HEK293 (cell line): ENCODE data around the gene SCRN2.

Experiments used
- BCL11A ChIP-seq: fragments of 450-650 bp; formaldehyde crosslinking; IDR thresholded peaks from 2 replicates; pipeline ENCODE4 v1.5.1; 2016; ENCODE audit warnings: low read depth, missing biosample characterization, missing genetic modification characterization
- EGR2 ChIP-seq: fragments of 450-650 bp; formaldehyde crosslinking; IDR thresholded peaks from 2 replicates; pipeline ENCODE4 v1.5.1; 2016; ENCODE audit warnings: low read depth, missing biosample characterization, missing genetic modification characterization
- IKZF3 ChIP-seq: fragments of 450-650 bp; IDR thresholded peaks from 2 replicates; pipeline ENCODE4 v1.5.0; 2018; ENCODE audit warnings: missing biosample characterization, mild to moderate bottlenecking, missing genetic modification characterization, moderate library complexity
- KLF1 ChIP-seq: fragments of 450-650 bp; formaldehyde crosslinking; IDR thresholded peaks from 2 replicates; pipeline ENCODE4 v1.5.1; 2016; ENCODE audit warnings: missing biosample characterization, missing genetic modification characterization
- PRDM1 ChIP-seq: fragments of 450-650 bp; formaldehyde crosslinking; IDR thresholded peaks from 2 replicates; pipeline ENCODE4; 2016; ENCODE audit warnings: missing biosample characterization, missing genetic modification characterization
- SP7 ChIP-seq: fragments of 450-650 bp; formaldehyde crosslinking; IDR thresholded peaks from 2 replicates; pipeline ENCODE4 v1.5.1; 2016; ENCODE audit warnings: missing biosample characterization, missing genetic modification characterization
- TRIM28 ChIP-seq: IDR thresholded peaks from 2 replicates; pipeline ENCODE4 v1.6.1; 2011; ENCODE audit warnings: low read length, control low read depth, borderline replicate concordance
- TSHZ1 ChIP-seq: fragments of 450-650 bp; formaldehyde crosslinking; IDR thresholded peaks from 2 replicates; pipeline ENCODE4 v1.5.1; 2016; ENCODE audit warnings: missing biosample characterization, missing genetic modification characterization, borderline replicate concordance
- ZBTB17 ChIP-seq: fragments of 450-650 bp; formaldehyde crosslinking; IDR thresholded peaks from 2 replicates; pipeline ENCODE4 v1.5.1; 2016; ENCODE audit warnings: missing biosample characterization, missing genetic modification characterization
- ZNF112 ChIP-seq: fragments of 450-650 bp; formaldehyde crosslinking; IDR thresholded peaks from 2 replicates; pipeline ENCODE4 v1.5.0; 2017; ENCODE audit warnings: missing biosample characterization, missing genetic modification characterization
- ZNF2 ChIP-seq: fragments of 450-650 bp; formaldehyde crosslinking; IDR thresholded peaks from 2 replicates; pipeline ENCODE4 v1.5.1; 2016; ENCODE audit warnings: missing biosample characterization, missing genetic modification characterization
- ZNF211 ChIP-seq: fragments of 450-650 bp; formaldehyde crosslinking; IDR thresholded peaks from 2 replicates; pipeline ENCODE4 v1.5.1; 2016; ENCODE audit warnings: low read depth, missing biosample characterization, missing genetic modification characterization
- ZNF221 ChIP-seq: fragments of 450-650 bp; formaldehyde crosslinking; IDR thresholded peaks from 2 replicates; pipeline ENCODE4 v1.5.1; 2017; ENCODE audit warnings: missing biosample characterization, missing genetic modification characterization, borderline replicate concordance
- ZNF223 ChIP-seq: fragments of 450-650 bp; formaldehyde crosslinking; IDR thresholded peaks from 2 replicates; pipeline ENCODE4 v1.5.1; 2016; ENCODE audit warnings: missing biosample characterization, missing genetic modification characterization
- ZNF266 ChIP-seq: fragments of 450-650 bp; formaldehyde crosslinking; IDR thresholded peaks from 2 replicates; pipeline ENCODE4 v1.5.1; 2016; ENCODE audit warnings: missing biosample characterization, missing genetic modification characterization, low read depth
- ZNF350 ChIP-seq: fragments of 450-650 bp; formaldehyde crosslinking; IDR thresholded peaks from 2 replicates; pipeline ENCODE4 v1.5.0; 2017; ENCODE audit warnings: missing biosample characterization, mild to moderate bottlenecking, missing genetic modification characterization
- ZNF366 ChIP-seq: fragments of 450-650 bp; formaldehyde crosslinking; conservative IDR thresholded peaks from 2 replicates; pipeline ENCODE4 v1.5.1; 2016; ENCODE audit warnings: missing biosample characterization, missing genetic modification characterization
- ZNF416 ChIP-seq: fragments of 450-650 bp; formaldehyde crosslinking; IDR thresholded peaks from 2 replicates; pipeline ENCODE4 v1.5.1; 2016; ENCODE audit warnings: missing biosample characterization, missing genetic modification characterization
- ZNF473 ChIP-seq: fragments of 450-650 bp; formaldehyde crosslinking; IDR thresholded peaks from 2 replicates; pipeline ENCODE4 v1.5.1; 2017; ENCODE audit warnings: missing biosample characterization, missing genetic modification characterization
- ZNF48 ChIP-seq: fragments of 450-650 bp; formaldehyde crosslinking; IDR thresholded peaks from 2 replicates; pipeline ENCODE4 v1.5.1; 2016; ENCODE audit warnings: missing biosample characterization, missing genetic modification characterization
- ZNF501 ChIP-seq: fragments of 450-650 bp; formaldehyde crosslinking; IDR thresholded peaks from 2 replicates; pipeline ENCODE4 v1.5.1; 2016; ENCODE audit warnings: missing biosample characterization, missing genetic modification characterization
- ZNF549 ChIP-seq: fragments of 450-650 bp; IDR thresholded peaks from 2 replicates; pipeline ENCODE4 v1.5.1; 2018; ENCODE audit warnings: missing biosample characterization, missing genetic modification characterization, mild to moderate bottlenecking, inconsistent platforms, moderate library complexity
- ZNF560 ChIP-seq: fragments of 450-650 bp; formaldehyde crosslinking; IDR thresholded peaks from 2 replicates; pipeline ENCODE4 v1.5.1; 2017; ENCODE audit warnings: missing biosample characterization, missing genetic modification characterization, borderline replicate concordance
- ZNF585B ChIP-seq: fragments of 450-650 bp; formaldehyde crosslinking; IDR thresholded peaks from 2 replicates; pipeline ENCODE4 v1.5.1; 2016; ENCODE audit warnings: missing biosample characterization, missing genetic modification characterization
- ZNF660 ChIP-seq: fragments of 450-650 bp; IDR thresholded peaks from 2 replicates; pipeline ENCODE4 v1.5.1; 2018; ENCODE audit warnings: missing biosample characterization, mild to moderate bottlenecking, missing genetic modification characterization
- ZNF76 ChIP-seq: fragments of 450-650 bp; formaldehyde crosslinking; IDR thresholded peaks from 2 replicates; pipeline ENCODE4; 2016; ENCODE audit warnings: low read depth, missing biosample characterization, missing genetic modification characterization, borderline replicate concordance
- ZNF776 ChIP-seq: fragments of 450-650 bp; formaldehyde crosslinking; IDR thresholded peaks from 2 replicates; pipeline ENCODE4 v1.5.0; 2017; ENCODE audit warnings: missing biosample characterization, missing genetic modification characterization, borderline replicate concordance
- ZNF791 ChIP-seq: fragments of 450-650 bp; formaldehyde crosslinking; IDR thresholded peaks from 2 replicates; pipeline ENCODE4 v1.5.1; 2016; ENCODE audit warnings: missing biosample characterization, missing genetic modification characterization
- TF ChIP-seq, protein P1 (sequence below): fragments of 450-650 bp; formaldehyde crosslinking; IDR thresholded peaks from 2 replicates; pipeline ENCODE4 v1.5.1; 2016; ENCODE audit warnings: missing biosample characterization, missing genetic modification characterization
- TF ChIP-seq, protein P2 (sequence below): fragments of 450-650 bp; formaldehyde crosslinking; IDR thresholded peaks from 2 replicates; pipeline ENCODE4 v1.5.1; 2016; ENCODE audit warnings: missing biosample characterization, missing genetic modification characterization
- TF ChIP-seq, protein P3 (sequence below): fragments of 450-650 bp; IDR thresholded peaks from 2 replicates; pipeline ENCODE4 v1.5.1; 2018; ENCODE audit warnings: missing biosample characterization, mild to moderate bottlenecking, missing genetic modification characterization
- TF ChIP-seq, protein P4 (sequence below): fragments of 450-650 bp; formaldehyde crosslinking; IDR thresholded peaks from 2 replicates; pipeline ENCODE4 v1.5.1; 2016; ENCODE audit warnings: missing biosample characterization, missing genetic modification characterization

SCRN2 gene

DNA sequence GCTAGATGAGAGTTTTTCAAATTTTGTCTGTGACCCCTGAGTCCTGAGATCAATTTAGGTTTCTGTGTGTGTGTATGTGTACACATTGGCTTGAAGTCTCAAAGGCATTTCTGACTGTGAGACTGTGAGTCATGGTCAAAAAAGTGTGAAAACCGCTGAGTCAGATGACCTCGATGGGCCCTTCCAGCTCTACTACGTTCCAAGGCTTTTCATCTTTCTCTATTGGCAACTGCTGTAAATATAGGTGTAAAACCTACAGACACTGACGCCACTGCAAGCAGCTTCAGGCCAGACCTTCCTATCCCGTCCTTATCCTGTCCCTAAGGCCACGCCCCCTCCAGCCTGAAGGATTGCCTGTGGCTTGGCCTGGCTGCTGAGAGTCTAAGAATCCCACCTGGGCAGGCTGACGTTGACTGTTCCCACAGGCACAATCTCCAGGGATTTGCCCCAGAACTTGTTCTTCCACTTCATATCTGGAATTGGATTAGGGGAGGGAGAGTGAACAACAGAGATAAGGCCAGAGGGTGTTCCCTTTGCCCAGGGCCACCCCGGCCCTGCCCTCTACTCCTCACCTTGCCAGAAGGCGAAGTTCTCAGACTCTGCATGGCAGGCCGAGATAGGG, 30.8 kb downstream of the SCRN2 start (continued):
- peak; percentile 56; the same call in 1 of the 2 replicates for TF ChIP-seq SP7 (tag by site-specific recombination)
- no peak for TF ChIP-seq ZNF473 (tag by site-specific recombination)
- TF ChIP-seq ZNF223 (tag by site-specific recombination), result no peak
- TF ChIP-seq ZNF660 (tag by site-specific recombination), result no peak
- no peak for TF ChIP-seq ZNF76 (tag by site-specific recombination)
- TF ChIP-seq, protein P1, sequence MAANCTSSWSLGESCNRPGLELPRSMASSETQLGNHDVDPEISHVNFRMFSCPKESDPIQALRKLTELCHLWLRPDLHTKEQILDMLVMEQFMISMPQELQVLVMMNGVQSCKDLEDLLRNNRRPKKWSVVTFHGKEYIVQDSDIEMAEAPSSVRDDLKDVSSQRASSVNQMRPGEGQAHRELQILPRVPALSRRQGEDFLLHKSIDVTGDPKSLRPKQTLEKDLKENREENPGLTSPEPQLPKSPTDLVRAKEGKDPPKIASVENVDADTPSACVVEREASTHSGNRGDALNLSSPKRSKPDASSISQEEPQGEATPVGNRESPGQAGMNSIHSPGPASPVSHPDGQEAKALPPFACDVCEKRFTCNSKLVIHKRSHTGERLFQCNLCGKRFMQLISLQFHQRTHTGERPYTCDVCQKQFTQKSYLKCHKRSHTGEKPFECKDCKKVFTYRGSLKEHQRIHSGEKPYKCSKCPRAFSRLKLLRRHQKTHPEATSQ (tag by site-specific recombination), result no peak
- TF ChIP-seq ZNF112 (tag by site-specific recombination), result no peak
- TF ChIP-seq EGR2 (tag by site-specific recombination), result no peak
- TF ChIP-seq ZNF560 (tag by site-specific recombination), result no peak
- TF ChIP-seq BCL11A (tag by site-specific recombination), result no peak
- TF ChIP-seq, protein P2, sequence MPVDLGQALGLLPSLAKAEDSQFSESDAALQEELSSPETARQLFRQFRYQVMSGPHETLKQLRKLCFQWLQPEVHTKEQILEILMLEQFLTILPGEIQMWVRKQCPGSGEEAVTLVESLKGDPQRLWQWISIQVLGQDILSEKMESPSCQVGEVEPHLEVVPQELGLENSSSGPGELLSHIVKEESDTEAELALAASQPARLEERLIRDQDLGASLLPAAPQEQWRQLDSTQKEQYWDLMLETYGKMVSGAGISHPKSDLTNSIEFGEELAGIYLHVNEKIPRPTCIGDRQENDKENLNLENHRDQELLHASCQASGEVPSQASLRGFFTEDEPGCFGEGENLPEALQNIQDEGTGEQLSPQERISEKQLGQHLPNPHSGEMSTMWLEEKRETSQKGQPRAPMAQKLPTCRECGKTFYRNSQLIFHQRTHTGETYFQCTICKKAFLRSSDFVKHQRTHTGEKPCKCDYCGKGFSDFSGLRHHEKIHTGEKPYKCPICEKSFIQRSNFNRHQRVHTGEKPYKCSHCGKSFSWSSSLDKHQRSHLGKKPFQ (tag by site-specific recombination), result no peak
- no peak for TF ChIP-seq TSHZ1 (tag by site-specific recombination)
- TF ChIP-seq ZNF501, result no peak
- TF ChIP-seq IKZF3 (tag by site-specific recombination), result no peak
- peak; percentile 26; the same call in 1 of the 2 replicates for TF ChIP-seq ZBTB17 (tag by site-specific recombination)
- TF ChIP-seq ZNF2, result no peak
- TF ChIP-seq PRDM1 (tag by site-specific recombination), result no peak
- TF ChIP-seq, protein P3, sequence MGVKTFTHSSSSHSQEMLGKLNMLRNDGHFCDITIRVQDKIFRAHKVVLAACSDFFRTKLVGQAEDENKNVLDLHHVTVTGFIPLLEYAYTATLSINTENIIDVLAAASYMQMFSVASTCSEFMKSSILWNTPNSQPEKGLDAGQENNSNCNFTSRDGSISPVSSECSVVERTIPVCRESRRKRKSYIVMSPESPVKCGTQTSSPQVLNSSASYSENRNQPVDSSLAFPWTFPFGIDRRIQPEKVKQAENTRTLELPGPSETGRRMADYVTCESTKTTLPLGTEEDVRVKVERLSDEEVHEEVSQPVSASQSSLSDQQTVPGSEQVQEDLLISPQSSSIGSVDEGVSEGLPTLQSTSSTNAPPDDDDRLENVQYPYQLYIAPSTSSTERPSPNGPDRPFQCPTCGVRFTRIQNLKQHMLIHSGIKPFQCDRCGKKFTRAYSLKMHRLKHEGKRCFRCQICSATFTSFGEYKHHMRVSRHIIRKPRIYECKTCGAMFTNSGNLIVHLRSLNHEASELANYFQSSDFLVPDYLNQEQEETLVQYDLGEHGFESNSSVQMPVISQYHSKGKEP (tag by site-specific recombination), result no peak
- TF ChIP-seq ZNF416, result no peak
- TF ChIP-seq ZNF221 (tag by site-specific recombination), result no peak
- no peak for TF ChIP-seq ZNF48
- TF ChIP-seq ZNF549 (tag by site-specific recombination), result no peak
- no peak for TF ChIP-seq ZNF585B
- TF ChIP-seq TRIM28, result no peak
- TF ChIP-seq ZNF211 (tag by site-specific recombination), result no peak
- no peak for TF ChIP-seq KLF1 (tag by site-specific recombination)
- no peak for TF ChIP-seq ZNF776 (tag by site-specific recombination)
- no peak for TF ChIP-seq ZNF266 (tag by site-specific recombination)
- TF ChIP-seq ZNF366 (tag by site-specific recombination), result no peak
- TF ChIP-seq, protein P4, sequence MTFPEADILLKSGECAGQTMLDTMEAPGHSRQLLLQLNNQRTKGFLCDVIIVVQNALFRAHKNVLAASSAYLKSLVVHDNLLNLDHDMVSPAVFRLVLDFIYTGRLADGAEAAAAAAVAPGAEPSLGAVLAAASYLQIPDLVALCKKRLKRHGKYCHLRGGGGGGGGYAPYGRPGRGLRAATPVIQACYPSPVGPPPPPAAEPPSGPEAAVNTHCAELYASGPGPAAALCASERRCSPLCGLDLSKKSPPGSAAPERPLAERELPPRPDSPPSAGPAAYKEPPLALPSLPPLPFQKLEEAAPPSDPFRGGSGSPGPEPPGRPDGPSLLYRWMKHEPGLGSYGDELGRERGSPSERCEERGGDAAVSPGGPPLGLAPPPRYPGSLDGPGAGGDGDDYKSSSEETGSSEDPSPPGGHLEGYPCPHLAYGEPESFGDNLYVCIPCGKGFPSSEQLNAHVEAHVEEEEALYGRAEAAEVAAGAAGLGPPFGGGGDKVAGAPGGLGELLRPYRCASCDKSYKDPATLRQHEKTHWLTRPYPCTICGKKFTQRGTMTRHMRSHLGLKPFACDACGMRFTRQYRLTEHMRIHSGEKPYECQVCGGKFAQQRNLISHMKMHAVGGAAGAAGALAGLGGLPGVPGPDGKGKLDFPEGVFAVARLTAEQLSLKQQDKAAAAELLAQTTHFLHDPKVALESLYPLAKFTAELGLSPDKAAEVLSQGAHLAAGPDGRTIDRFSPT (tag by site-specific recombination), result no peak
- TF ChIP-seq ZNF350 (tag by site-specific recombination), result no peak
- TF ChIP-seq ZNF791, result no peak
